ENCODE results near the gene HARS1. TPM values are rescaled to one million over a fixed set of nuclear protein-coding genes. Genes with fewer than 3 reads are reported as not detected.

Gene HARS1
- total RNA-seq, 1 donor from 2014 or later, result 77.7 TPM

DNA sequence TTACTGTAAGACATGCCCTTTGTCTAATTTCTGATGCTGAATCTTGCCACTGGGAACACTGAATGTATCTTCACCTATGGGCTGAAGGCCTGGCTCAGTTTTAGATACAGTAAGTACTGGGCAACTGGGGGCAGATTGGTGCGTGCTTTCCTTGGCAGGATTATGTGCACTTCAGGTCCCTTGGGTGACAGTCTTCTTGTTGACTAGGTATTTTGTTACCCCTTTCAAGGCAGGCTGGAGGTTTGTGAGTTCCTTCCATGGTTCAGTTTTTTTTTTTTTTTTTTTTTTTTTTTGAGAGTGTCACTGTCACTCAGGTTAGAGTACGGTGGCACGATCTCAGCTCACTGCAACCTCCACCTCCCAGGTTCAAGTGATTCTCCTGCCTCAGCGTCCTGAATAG is 16.6 kb upstream of the HARS1 start:
- TF ChIP-seq, protein P1, sequence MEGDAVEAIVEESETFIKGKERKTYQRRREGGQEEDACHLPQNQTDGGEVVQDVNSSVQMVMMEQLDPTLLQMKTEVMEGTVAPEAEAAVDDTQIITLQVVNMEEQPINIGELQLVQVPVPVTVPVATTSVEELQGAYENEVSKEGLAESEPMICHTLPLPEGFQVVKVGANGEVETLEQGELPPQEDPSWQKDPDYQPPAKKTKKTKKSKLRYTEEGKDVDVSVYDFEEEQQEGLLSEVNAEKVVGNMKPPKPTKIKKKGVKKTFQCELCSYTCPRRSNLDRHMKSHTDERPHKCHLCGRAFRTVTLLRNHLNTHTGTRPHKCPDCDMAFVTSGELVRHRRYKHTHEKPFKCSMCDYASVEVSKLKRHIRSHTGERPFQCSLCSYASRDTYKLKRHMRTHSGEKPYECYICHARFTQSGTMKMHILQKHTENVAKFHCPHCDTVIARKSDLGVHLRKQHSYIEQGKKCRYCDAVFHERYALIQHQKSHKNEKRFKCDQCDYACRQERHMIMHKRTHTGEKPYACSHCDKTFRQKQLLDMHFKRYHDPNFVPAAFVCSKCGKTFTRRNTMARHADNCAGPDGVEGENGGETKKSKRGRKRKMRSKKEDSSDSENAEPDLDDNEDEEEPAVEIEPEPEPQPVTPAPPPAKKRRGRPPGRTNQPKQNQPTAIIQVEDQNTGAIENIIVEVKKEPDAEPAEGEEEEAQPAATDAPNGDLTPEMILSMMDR (IDR thresholded peaks at IDR 0.05; ENCODE audit: unreplicated experiment), result no peak
- Mint-ChIP-seq H3K27me3 (no peaks in the 10 kb centered on the region), H3K4me3 (ENCODE audit: low read depth) (no peak overlapping the region), H3K4me1 (ENCODE audit: low read depth) (peaks cover 5% of the 10 kb centered on the region), H3K27ac (no peak overlapping the region), H3K36me3 (ENCODE audit: insufficient read depth) (peaks cover 22% of the 10 kb centered on the region), H3K9me3 (ENCODE audit: low read depth) (no peaks in the 10 kb centered on the region)
- no peak for DNase-seq (ENCODE audit: low spot score, unreplicated experiment)

DNA sequence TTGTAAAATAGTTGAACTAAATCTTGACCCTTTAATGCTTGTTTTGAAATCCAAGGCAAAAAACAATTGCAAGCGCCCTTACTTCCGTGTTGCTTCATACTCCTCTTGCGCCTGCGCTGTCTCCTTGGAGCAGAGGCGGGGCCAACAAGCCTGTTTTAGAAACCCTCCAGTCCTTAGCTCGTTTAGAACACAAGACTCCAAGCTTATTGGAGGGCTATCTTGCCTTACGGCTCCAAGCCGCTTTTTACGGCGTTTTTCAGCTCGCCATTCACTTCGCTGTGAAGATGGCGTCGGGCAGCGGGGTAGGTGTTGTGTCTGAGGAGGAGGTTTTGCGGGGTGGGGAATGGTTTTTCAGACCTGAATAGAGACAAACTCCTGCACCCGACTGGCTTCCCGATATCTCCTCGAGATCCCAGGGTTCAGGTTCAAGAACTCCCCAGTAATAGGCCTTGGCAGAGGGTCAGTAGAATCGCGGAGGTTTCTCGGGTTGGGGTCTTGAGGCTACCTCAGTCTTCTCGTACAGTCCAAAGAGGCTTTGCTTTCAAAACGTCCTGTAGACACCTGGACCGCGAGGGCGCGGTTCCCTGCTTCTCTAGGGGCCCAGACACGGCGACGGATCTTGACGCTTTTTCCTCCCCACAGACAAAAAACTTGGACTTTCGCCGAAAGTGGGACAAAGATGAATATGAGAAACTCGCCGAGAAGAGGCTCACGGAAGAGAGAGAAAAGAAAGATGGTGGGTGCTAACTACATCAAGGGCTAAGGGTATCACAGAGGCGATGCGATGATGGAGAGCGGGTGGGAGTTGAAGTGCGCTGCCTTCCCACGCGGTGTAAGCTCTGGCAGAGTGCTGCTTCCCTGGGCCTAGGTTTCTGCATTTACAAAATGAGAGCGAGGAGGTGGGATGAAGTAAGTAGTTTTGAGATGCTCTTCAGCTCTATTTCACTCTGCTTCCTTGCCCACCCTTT is 9.3 kb upstream of the HARS1 start, which contains the start of gene ZMAT2:
TSS of gene ZMAT2 (plus strand) at position 271 of the 968 bp plus-strand sequence. CDS start at position 285, 14 bp downstream.
- Mint-ChIP-seq H3K27me3 (no peaks in the 10 kb centered on the region), H3K4me1 (ENCODE audit: low read depth) (peaks cover 16% of the 10 kb centered on the region), H3K4me3 (ENCODE audit: low read depth) (peak within 1 kb of the TSS; percentile 99), H3K9me3 (ENCODE audit: low read depth) (no peaks in the 10 kb centered on the region), H3K36me3 (ENCODE audit: insufficient read depth) (peaks cover 45% of the 10 kb centered on the region), H3K27ac (peak within 1 kb of the TSS; percentile 98)
- TF ChIP-seq, protein P1 (IDR thresholded peaks at IDR 0.05; ENCODE audit: unreplicated experiment), result no peak
- DNase-seq (ENCODE audit: low spot score, unreplicated experiment), result peak; percentile 72

DNA sequence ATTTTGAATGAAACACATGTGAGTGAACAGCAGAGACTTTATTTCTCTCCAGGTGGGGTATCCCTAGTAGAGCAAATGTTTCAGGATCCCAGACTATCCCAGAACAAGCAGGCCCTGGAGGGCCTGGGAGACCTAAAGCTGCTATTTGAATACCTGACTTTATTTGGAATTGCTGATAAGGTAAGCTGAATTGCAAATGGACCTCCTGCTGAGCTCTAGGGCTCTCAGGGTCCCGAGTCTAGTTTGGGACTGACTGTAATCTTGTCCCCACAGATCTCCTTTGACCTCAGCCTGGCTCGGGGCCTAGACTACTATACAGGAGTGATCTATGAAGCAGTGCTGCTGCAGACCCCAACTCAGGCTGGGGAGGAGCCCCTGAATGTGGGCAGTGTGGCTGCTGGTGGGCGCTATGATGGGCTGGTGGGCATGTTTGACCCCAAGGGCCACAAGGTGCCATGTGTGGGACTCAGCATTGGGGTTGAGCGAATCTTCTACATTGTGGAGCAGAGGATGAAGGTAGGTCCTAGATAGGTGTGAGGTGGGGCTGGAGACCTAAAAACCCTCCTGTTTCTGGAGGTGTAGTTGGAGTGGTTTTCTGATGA is 5.8 kb upstream of the HARS1 start:
- no peak for DNase-seq (ENCODE audit: low spot score, unreplicated experiment)
- Mint-ChIP-seq H3K27ac (peak overlapping the region; percentile 24), H3K27me3 (no peaks in the 10 kb centered on the region), H3K9me3 (ENCODE audit: low read depth) (no peaks in the 10 kb centered on the region), H3K4me3 (ENCODE audit: low read depth) (no peak overlapping the region), H3K36me3 (ENCODE audit: insufficient read depth) (peaks cover 44% of the 10 kb centered on the region), H3K4me1 (ENCODE audit: low read depth) (peaks cover 22% of the 10 kb centered on the region)
- TF ChIP-seq, protein P1 (IDR thresholded peaks at IDR 0.05; ENCODE audit: unreplicated experiment), result no peak

- TF ChIP-seq, protein P1 (IDR thresholded peaks at IDR 0.05; ENCODE audit: unreplicated experiment), result no peak
- no peak overlapping the region for H3K4me3 Mint-ChIP-seq (ENCODE audit: low read depth)
- H3K4me1 Mint-ChIP-seq (ENCODE audit: low read depth), result peaks cover 21% of the 10 kb centered on the region
- H3K9me3 Mint-ChIP-seq (ENCODE audit: low read depth), result no peaks in the 10 kb centered on the region
- H3K27ac Mint-ChIP-seq, result no peak overlapping the region
- peaks cover 32% of the 10 kb centered on the region for H3K36me3 Mint-ChIP-seq (ENCODE audit: insufficient read depth)
- no peak for DNase-seq (ENCODE audit: low spot score, unreplicated experiment)
- H3K27me3 Mint-ChIP-seq, result no peaks in the 10 kb centered on the region
Measured at GRCh38 chr5:140694276-140694675, 3.1 kb upstream of the HARS1 start.

DNA sequence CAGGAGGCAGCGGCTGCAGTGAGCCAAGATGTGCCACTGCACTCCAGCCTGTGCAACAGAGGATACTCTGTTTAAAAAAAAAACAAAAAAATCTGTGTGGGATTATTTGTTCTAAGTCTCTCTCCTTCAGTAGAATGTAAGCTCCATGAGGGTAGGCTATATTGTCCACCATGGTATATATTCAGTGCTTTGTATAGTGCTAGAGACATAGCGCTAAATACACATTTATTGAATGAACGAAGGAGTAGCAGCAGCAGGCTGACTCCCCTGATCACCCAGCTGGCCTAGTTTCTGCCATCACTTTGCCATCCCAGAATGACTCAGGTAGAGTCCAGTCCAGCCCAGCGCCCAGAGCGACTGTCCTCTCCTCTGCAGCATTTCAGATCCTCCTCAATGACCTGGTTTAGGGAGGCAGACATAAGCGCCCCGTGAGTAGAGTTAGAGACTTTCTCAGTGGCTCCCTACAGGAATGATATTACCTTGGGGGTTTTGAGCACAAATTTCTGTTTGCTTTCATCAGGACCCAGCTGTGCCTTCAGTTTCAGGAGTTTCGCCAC is 716 bp downstream of the HARS1 start:
- Mint-ChIP-seq H3K4me1 (ENCODE audit: low read depth) (peaks cover 21% of the 10 kb centered on the region), H3K27ac (peak overlapping the region; percentile 94), H3K36me3 (ENCODE audit: insufficient read depth) (peaks cover 13% of the 10 kb centered on the region), H3K9me3 (ENCODE audit: low read depth) (no peaks in the 10 kb centered on the region), H3K27me3 (no peaks in the 10 kb centered on the region), H3K4me3 (ENCODE audit: low read depth) (peak overlapping the region; percentile 97)
- TF ChIP-seq, protein P1 (IDR thresholded peaks at IDR 0.05; ENCODE audit: unreplicated experiment), result no peak
- no peak for DNase-seq (ENCODE audit: low spot score, unreplicated experiment)

All from progenitor cell of endocrine pancreas (in vitro differentiated cells).